ENCODE data around the gene LRRC27.
"Not testable (repeated sequence)": the region's sequence is repeated elsewhere in the genome, so short reads cannot be mapped to it uniquely, and the experiment has no call there.

- not testable (repeated sequence) for TF ChIP-seq CTCF (conservative IDR thresholded peaks at IDR 0.05; ENCODE audit: low read length); EZH2phosphoT487 (IDR thresholded peaks at IDR 0.05; ENCODE audit: borderline replicate concordance, low read depth, low read length)
These were observed 14.5 kb upstream of the LRRC27 start for GRCh38 chr10:132317477-132317876.
